Gastroesophageal sphincter (tissue), 3 donors: ENCODE measurements around the gene DNAJB1.

Experiments used
- CTCF ChIP-seq, 4 experiments: fragments of 200-600 bp in 2 of 4; fragments of 450-650 bp in 2 of 4; sonication (generic) in 1 of 4; IDR thresholded peaks; one replicate each; pipeline ENCODE4 v1.5.1; 2017 to 2019; ENCODE audit warnings: antibody characterized with exemption in 4 of 4, mild to moderate bottlenecking in 2 of 4, moderate library complexity in 2 of 4
- POLR2A ChIP-seq, 2 donors: fragments of 450-650 bp; IDR thresholded peaks; one replicate each; pipeline ENCODE4 v1.6.1; 2017; ENCODE audit warnings: antibody characterized with exemption in 2 of 2, mild to moderate bottlenecking in 2 of 2, moderate library complexity in 1 of 2
- POLR2AphosphoS5 ChIP-seq: sonication (generic); formaldehyde crosslinking; IDR thresholded peaks from one replicate; pipeline ENCODE4 v1.6.1; 2017; ENCODE audit warnings: antibody characterized with exemption

GRCh38 chr19:14479975-14480699 lies 38.1 kb downstream of the DNAJB1 start:
- TF ChIP-seq CTCF (IDR thresholded peaks at IDR 0.05) (peak in 3 of 4 experiments; percentile 73 to 93 (median 74)), POLR2A (IDR thresholded peaks at IDR 0.05) (no peak), POLR2AphosphoS5 (no peak)
